GM19351 (cell line): ENCODE results near the gene MAP2K7.

Experiments used
- ATAC-seq: cut with Tn5 transposase; IDR thresholded peaks from one replicate; pipeline ENCODE4 v1.9.1; 2021; ENCODE audit warnings: mild to moderate bottlenecking, moderate library complexity; ENCODE audit not compliant: unreplicated experiment

Gene MAP2K7

DNA sequence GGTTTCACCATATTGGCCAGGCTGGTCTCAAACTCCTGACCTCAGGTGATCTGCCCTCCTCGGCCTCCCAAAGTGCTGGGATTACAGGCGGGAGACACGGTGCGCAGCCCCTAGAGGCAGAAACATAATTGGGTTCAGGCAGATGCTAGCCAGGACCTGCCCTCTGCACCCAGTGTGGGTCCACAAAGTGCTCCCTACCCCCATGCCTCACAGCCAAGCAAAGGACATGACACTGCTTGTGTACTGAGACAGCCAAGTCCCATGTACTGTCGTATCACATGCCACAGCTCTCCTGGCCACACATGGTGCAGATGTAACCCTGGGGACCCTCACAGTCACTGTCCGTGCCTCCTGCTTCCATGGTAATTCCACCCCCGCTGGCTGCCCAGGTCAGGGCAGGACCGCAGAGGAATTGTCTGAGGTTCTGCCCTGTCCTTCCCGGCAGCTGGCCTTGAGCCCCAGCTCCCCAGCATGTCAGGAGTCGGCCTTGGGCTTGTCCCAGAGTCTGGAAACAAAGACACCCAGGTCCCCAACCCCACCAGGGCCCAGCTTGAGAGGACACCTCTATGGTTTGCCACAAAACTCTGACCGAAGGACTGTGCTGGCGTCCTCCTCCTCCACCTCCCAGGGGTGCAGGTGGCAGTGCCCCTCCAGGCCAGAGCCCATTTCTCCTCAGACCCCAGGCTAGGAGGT, 37.1 kb upstream of the MAP2K7 start:
- no peak for ATAC-seq

DNA sequence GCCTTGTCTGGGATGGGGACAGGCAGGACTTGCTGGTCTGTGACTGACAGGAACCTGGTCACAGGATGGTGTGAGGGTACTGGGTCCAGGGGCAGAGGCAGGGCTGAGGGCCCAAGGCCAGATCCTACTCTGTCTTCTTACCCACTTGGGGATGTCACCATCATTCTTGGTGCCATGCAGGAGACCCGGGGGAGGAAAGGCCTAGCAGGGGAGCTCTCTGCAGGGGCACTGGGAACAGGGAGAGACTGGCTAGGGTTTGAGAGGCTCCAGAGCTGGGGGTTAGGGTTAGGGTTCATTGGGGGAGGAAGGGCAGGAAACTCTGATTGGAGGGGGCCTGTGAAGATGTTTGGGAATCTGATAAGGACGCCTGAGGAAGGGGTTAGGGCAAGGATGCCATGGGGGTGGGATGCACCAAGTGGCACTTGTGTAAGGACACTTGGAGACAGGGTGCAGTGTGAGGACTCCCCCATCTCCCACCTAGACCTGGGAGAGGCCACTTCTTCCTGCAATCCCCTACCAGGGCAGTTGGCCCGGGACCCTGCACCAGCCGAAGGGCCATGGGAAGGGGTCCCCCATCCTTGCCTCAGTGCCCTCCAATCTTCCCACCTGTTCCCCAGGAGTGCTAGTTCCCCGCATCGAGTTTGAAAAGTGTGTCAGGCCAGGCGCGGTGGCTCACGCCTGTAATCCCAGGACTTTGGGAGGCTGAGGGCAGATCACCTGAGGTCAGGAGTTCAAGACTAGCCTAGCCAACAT, 36.4 kb upstream of the MAP2K7 start:
- ATAC-seq, result no peak

DNA sequence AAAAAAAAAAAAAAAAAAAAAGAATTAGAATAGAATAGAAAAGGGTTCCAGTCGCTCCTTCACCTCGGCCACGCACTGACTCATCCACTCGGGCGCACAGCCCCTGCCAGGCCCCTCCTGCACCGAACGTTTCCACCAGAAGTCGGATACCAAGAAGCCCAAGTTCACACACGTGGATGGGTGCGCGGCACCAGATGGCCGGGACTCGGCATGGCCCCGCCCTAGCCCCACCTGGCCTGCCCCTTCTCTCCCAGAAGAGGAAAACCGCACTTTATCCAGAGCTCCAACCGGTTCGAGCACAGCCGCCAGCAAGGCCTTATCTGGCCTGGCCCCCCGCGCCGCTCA, 35.4 kb upstream of the MAP2K7 start:
- no peak for ATAC-seq

DNA sequence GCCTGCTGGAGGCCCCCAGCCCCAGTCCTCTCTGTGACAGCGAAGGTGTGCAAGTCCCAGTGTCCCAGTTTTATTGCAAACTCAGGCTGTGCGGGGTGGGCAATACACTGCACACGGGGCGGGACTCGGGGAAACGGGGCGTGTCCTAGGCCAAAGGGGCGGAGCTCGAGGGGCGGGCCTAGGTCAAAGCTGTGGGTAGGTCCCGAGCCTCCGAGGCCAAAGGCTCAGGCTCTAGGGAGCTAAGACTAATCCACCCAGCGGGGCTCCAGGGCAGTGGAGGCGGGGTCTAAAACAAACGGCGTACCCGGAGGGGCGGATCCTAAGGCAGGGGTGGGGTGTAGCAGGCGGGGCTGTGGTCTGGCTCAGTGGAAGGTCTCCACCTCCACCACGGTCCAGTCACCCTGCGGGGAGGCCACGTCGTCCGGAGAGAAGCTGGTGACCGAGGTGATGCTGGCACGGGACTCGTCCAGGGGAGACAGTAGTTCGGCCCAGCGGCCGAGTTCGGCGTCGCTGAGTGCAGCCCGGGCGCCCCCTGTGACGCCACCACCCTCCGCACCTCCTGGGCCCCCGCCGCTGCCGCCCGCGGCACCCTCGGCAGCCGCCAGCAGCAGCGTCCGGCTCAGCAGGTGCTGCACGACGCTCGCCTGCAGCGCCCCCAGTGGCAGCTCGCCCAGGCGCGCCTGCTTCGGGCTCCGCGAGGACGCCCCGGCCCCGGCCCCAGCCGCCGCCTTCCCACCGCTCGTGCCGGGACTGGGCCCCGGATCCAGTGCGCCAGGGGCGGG, 34.8 kb upstream of the MAP2K7 start:
- peak; percentile 58 for ATAC-seq

DNA sequence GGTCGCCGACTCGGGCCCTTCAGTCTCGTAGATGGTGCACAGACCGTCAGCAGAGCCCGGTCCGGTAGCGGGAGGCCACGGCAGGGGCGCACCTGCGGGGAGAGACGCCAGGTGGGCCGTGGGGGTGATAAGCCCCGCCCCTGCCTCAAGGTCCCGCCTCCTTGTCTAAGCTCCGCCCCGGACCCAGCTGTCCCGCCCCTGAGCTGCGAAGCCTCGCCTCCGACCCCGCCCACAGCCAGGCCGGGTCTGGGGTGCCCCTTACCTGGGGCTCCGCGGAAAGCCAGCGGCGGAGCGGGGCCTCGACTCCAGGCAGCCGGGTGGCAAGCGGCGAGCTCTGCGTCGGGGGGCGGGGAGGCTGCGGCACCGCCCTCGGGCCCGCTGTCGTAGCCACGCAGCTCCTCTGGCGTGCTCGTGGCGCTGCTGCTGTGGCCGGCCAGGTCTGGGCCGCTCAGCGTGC, 34.2 kb upstream of the MAP2K7 start:
- peak; percentile 42 for ATAC-seq

DNA sequence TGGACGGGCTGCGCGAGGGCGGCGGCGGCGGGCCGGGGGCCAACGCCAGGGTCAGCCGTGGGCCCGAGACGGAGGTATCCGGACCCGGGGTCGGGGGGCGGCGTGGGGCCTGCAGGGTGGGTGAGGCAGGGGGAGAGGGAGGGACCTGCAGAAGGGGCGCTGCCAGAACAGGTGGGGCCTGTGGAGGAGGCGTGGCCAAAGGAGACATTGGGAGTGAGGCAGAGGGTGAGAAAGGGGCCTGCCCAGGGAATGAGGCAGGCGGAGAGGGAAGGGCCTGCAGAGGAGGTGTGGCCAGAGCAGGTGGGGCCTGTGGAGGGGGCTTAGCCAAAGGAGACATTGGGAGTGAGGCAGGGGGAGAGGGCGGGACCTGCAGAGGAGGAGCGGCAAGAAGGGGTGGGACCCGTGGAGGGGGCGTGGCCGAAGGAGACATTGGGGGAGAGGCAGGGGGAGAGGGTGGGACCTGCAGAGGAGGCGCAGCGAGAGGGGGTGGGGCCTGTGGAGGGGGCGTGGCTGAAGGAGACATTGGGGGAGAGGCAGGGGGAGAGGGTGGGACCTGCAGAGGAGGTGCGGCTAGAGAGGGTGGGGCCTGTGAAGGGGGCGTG, 33.7 kb upstream of the MAP2K7 start:
- no peak for ATAC-seq

DNA sequence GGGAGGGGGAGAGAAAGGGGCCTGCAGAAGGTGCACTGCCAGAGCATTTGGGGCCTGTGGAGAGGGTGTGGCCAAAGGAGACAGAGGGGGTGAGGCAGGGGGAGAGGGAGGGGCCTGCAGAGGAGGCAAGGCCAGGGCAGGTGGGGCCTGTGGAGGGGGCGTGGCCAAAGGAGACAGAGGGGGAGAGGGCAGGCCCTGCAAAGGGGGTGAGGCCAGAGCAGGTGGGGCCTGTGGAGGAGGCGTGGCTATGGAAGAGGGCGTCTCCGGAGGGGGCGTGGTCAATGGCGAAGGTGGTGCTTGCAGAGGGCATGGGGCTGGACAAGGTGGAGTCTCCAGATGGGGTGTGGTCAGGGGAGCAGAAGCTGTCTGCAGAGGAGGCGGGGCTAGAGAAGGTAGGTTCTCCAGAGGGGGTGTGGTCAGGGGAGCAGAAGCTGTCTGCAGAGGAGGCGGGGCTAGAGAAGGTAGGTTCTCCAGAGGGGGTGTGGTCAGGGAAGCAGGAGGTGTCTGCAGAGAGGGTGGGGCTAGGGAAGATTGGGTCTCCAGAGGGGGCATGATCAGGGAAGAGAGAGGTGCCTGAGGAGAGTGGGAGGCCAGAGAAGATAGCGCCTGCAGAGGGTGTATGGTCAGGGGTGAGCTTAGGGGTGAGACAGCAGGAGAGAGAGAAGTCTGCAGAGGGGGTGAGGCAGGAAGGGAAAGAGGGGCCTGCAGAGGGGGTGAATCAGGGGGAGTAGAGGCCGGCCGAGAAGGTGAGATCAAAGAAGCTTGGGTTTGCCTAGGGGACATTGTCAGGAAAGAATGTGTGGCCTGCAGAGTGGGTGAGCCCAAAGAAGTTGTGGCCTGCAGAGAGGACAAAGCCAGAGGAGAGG, 32.9 kb upstream of the MAP2K7 start:
- ATAC-seq, result no peak

DNA sequence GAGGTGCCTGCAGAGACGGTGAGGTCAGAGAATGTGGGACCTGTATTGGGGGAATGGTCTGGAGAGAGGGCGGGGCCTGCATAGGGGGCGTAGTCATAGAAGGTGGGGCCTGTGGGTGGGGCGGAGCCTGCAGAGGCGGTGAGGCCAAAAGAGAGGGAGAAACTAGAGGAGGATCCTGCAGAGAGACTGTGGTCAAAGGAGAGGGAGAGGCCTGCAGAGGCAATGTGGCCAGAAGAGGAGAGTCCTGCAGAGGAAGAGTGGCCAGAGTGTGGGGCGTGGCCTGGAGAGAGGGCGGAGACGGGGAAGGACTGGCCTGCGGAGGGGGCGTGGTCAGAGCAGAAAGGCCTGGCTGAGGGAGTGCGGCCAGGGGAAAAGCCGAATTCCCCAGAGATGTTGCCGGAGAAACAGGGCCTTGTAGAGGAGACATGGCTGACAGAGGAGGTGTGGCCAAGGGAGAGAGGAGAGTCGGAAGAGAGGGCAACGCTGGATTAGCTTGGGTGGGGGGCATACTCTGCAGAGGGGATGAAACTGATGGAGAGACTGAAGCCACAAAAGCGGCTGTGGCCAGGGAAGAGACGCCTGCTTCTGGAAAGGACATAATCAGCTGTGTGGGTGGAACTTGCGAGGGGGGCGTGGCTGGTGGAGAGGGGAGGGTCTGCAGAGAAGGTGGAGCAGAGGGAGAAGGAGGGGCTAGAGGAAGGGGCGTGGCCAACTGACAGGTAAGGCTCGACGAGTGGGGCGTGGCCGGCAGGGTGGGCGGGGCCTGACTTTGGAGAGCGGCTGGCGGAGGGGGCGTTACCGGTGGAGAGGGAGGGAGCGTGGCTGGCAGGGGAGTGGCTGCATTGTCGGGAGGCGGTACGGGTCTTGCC, 32.0 kb upstream of the MAP2K7 start:
- ATAC-seq, result no peak

DNA sequence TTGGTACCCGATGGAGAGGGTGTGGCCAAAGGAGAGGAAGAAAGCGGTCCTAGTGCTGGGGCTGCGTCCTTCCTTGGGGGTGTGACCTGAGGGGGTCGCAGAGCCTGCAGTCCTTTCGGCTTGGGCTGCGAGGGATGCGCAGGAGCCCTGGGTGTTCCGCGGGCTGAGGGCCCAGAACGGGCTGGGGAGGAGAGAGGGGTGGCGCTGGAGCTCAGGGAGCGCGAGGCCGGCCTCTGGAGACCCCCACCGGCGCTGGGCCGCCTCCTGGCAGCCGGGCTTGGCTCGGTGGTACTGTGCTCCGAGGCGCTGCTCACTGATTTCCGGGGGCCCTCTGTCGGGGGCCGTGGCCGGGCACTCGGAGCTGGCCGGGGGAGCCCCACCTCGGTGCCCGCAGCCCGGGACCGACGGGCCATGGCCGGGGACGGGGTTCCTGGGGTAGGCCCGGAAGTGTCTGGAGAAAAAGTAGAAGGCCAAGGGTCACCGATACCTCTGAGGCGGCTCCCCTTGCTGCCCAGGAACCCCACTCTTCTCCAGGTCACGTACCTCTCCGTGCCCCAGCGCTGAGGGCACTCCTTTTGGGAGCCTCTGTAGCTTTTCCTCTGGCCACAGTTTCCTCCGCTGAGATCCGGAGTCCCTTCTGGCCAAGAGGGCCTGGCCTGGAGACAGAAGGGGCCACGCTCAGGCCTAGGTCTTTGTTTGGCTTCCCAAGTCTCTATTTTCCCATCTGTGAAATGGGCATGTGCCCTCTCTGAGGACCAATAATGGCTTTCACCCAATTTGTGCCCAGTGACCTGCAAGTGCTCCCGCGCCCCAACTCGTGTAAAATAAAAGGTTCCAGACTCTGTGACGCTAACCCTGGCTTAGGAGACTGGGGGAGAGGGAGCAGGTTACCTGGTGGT, 31.1 kb upstream of the MAP2K7 start:
- ATAC-seq, result no peak

DNA sequence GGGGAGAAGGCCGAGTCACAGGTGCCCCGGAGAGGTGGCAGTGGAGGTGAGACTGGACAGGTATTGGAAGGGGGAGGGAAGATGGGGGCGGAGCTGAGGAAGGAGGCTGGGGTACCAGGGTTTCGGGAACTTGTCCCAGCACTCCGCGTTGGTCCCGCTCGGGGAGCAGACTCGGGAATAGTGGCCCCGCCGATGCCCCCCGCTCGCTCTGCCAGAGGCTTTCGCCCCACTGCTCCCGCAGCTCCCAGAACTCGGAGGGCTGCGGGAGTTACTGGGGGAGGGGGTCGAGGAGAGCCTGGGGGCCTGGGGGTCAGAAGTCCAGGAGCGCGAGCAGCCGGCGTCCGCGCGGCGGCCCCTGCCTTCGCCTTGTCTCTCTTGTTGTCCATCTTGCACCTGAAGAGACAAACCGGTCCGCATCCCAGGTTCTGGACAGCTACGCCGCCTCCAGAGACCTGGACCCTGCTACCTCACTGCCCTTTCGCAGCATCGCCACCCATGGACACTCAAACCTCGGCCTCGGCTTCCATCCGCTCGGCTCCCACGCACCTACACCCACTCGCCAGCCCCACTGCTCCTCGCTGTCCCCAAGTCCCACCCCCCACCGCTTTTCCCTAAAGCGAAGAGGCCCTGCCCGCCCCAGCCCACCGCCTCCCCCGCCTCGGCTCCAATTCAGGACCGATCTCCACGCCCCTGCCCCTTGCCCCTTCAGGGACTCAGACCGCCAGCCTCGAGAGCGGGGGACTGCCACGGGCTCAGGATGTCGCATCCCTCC, 30.2 kb upstream of the MAP2K7 start:
- ATAC-seq, result no peak

DNA sequence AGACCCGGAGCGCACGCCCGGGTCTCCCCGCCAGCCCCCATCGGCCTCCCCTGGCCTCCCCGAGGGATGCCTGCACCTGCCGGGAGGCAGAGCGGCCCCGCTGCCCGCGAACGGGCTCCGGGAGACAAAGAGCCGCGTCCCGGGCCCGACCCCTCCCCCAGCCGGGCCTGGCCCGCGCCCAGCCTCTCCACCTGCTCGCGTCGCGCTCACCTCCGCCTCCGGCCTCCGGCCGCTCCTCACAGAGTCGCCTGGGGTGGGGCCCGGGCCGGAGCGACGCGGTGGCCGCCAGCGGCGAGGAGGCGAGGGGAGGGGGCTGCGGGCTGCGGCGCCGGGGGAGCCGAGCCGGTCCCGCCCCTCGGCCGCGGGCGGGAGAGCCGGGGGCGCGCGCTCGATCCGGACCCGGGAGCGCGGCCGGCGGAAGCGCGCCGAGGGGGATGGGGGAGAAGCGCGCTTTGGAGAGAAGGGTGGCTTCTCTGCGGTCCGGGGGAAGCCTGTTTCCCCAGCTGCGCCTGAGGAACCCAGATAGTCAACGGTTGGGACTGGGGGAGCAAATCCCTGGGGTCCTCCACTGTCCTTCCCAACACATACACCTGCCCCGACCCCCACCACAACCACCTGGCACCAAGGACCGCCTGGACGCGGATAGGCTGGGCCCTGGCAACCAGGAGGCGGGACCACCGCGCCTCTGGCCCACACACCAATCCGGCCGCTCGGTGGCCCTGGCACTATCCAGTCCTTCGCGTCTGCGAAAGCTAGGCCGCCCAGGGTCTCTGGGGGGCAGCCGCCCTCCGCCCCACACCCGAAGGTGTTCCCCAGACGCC, 29.4 kb upstream of the MAP2K7 start, which contains the start of gene PRR36:
Gene PRR36, minus strand, starts transcription at position 315 of the 821 bp plus-strand sequence. CDS start 701 bp downstream, outside the sequence.
- ATAC-seq, result no peak

DNA sequence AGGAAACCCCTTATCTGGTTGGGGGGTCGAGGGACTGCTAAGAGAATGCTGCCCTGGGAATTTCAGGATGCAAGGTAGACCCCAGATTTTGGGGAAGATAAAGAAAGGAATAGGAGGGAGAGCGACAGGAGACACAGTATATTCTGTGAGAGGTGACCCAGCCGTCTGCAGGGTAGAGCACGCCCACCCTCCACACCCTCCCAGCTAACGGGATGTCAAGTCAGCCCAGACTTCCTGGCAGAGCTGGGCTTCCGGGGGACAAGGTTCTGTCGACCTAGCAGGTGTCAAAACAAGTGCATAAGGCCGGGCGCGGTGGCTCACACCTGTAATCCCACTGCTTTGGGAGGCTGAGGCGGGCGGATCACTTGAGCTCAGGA, 28.8 kb upstream of the MAP2K7 start:
- ATAC-seq, result no peak

DNA sequence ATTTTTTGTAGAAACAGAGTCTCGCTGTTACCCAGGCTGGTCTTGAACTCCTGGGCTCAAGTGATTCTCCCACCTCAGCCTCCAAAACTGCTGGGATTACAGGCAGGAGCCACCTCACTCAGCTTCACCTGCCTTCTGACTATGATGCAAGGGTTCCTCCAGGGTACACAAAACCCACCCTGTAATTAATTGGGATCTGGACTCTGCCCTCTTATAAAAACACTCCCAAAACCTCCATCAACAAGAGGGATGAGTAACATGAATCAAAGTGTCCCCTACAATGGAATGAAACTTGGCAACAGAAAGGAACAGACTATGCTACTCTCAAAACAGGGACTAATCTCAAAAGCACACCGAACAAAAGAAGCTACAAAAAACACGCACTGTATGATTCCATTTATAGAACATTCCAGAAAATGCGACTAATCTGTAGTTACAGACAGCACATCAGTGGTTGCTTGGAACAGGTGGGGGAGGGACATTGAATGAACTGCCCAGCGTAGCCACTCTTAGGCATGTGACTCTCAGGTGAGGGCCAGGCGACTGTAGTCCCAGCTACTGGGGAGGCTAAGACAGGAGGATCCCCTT, 26.3 kb upstream of the MAP2K7 start:
- no peak for ATAC-seq

DNA sequence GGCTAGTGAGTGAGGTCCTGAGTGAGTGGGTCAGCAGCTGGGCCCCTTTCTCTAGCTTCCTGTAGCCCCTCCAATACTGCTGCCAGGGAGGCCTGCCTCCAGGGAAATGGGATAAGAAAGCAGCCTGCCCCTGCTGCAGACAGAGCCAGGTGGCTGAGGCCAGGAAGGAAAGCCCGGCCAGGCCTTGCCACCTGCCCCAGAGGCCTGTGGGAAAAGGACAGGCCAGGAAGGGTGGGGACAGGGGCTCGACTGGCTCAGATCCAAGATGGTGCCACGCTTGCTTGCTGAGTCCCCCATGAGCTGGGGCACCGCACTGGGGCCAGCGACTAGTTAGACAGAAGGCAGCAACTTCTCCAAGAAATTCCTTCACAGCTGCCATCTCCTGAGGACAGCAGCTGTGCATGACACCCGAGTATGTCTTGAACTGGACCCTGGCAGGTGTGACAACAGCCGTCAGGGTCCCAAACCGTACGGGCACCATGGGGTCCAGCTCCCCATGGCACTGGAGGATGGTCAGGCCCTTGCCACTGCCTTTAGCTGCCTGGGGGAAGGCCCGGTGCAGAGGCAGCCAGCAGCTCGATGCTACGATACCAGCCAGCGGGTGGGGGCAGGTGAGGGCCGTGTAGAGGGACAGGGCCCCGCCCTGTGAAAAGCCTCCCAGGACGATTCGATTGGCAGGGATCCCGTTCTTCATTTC, 24.4 kb upstream of the MAP2K7 start:
- ATAC-seq, result no peak

DNA sequence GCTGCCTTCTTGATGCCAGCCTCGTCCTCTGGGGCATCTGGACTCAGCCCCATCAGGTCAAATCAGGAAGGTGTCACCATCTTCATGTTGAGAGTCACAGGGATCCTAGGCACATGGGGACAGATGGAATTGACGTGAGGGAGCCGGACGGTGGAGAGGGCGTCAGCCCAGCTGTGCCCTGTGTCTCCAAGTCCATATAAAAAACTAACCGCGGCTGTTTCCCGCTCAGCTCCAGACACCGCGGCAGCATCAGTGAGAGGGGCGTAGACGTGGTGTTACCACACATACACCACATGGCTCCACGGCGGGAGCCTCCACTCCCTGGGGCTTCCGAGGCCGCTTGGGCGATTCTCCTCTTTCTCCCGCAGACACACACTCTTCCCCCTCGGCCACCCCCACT, 23.8 kb upstream of the MAP2K7 start:
- no peak for ATAC-seq

DNA sequence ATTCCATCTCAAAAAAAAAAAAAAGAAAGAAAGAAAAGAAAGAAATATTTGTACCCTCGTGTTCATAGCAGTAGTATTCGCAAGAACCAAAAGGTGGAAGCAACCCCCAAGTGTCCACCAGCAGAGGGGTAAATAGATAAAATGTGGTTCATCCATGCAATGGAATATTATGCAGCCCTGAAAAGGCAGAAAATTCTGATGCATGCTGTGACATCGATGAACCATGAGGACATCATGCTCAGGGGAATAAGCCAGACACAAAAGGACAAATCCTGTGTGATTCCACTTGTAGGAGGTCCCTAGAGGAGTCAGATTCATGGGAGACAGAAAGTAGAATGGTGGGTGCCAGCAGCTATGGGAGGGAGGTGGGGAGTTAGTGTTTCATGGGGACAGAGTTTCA, 21.8 kb upstream of the MAP2K7 start:
- no peak for ATAC-seq
